Stimulated activated CD8-positive, alpha-beta memory T cell treated with anti-CD3 and anti-CD28 coated beads, Interleukin-4, amount 100 ng/mL, for 24 hours (primary cell): Measurements from ENCODE around the gene TPI1.
"Not testable (repeated sequence)": the region's sequence is repeated elsewhere in the genome, so short reads cannot be mapped to it uniquely, and the experiment has no call there.

Experiments
- DNase-seq: peaks from one replicate; pipeline ENCODE4 v3.0.0-alpha.2; 2020; ENCODE audit warnings: low read depth

TPI1 gene

DNA sequence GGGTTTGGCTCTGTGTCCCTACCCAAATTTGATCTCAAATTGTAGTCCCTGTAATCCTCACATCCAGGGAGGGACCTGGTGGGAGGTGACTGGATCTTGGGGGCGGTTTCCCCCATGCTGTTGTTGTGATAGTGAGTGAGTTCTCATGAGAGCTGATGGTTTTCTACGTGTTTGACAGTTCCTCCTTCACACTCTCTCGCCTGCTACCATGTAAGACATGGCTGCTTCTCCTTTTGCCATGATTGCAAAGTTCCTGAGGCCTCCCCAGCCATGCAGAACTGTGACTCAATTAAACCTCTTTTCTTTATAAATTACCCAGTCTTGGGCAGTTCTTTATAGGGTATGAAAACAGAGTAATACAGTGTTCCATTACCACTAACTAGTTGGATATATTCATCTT, 27.0 kb downstream of the TPI1 start:
- no peak for DNase-seq

DNA sequence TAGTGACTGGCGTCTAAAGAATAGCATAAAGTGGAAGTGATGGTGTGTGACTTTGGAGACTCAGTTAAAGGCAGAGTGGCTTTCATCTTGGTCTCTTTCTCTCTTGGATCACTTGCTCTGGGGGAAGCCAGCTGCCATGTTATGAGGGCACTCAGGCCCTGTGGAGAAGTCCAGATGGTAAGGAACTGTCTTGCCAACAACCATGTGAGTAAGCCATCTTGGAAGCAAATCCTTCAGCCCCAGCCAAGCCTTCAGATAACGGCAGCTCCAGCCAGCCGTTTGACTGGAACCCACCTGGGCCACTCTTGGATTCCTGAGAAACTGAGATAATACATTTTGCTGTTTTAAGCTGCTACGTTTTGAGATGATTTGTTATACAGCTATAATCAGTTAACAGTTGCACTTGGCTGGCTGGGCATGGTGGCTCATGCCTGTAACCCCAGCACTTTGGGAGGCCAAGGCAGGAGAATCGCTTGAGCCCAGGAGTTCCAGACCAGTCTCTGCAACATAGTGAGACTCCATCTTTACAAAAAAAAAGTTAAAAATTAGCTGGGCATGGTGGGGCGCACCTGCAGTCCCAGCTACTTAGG, 29.6 kb downstream of the TPI1 start:
- no peak for DNase-seq

DNA sequence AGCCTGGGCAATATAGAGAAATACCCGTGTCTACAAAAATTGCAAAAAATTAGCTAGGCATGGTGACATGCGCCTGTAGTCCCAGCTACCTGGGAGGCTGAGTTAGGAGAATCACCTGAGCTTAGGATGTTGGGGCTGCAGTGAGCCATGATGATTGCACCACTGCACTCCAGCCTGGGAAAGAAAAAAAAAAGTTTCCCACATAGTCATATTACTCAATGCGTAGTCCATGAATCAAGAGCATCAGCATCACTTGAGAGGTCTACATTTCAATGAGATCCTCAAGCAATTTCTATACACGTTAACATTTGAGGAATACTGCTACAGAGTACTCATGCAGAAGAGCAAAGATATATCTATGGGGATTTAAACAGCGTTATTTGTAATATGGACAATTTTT, 32.1 kb downstream of the TPI1 start:
- DNase-seq, result no peak

DNA sequence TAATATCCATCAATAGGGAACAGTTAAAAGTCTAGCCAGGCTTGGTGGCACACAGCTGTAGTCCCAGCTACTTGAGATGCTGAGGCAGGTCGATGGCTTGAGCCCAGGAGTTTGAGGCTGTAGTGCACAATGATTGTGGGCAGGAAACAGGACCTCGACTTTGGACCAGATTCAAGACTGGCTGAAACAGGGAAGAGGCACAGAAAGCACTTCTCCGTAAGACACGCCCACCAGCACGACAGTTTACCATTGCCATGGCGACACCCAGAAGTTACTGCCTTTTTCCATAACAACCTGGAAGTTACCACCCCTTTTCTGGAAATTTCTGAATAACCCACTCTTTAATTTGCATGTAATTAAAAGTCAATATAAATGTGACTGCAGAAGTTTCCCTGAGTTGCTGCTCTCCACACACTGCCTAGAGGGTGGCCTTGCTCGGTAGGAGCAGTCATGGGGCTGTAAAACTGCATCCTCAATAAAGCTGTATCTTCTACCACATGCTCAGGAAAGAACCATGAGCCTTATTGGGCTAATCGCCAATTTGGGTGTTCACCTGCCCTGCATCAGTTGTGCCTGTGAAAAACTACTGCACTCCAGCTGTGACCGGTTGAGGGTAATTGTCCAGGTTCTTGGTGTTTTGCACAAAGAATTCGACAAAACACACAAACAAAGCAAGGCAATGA, 32.6 kb downstream of the TPI1 start:
- DNase-seq, result no peak

DNA sequence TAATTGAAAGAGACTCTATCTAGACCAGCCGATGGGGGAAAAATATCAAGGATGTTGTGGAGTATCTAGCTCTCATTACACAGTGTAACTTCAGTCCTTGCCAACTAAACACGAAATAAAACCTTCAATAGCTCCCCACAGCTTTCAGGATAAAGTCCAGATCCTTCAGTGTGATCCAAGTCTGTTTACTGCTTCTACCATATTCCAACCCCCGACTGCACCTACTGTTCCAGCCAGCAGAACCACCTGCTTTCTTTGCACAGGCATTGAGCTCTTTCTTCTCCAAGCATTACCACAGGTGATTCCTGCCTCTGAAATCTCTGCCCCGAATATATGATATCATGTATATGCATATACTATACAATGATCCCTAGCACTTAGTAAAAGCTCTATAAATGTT, 35.1 kb downstream of the TPI1 start:
- no peak for DNase-seq

DNA sequence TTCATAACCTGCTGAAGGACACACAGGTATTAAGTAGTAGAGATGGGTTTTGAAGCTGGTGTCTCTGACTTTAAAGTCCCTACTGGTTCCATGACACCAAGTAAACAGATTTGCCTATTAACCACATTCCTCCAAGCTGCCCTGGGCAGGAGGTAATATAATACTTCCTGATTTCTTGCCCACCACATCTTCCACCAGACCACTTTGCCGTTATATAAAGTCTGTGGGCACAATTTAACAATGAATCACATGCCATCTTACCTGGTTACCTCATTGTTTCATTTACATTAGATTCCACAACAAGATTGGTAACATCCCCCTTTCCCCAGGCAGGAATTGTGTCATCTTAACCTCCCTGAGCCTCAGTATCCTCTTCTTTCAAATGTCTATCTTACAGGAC, 36.4 kb downstream of the TPI1 start:
- DNase-seq, result no peak

DNA sequence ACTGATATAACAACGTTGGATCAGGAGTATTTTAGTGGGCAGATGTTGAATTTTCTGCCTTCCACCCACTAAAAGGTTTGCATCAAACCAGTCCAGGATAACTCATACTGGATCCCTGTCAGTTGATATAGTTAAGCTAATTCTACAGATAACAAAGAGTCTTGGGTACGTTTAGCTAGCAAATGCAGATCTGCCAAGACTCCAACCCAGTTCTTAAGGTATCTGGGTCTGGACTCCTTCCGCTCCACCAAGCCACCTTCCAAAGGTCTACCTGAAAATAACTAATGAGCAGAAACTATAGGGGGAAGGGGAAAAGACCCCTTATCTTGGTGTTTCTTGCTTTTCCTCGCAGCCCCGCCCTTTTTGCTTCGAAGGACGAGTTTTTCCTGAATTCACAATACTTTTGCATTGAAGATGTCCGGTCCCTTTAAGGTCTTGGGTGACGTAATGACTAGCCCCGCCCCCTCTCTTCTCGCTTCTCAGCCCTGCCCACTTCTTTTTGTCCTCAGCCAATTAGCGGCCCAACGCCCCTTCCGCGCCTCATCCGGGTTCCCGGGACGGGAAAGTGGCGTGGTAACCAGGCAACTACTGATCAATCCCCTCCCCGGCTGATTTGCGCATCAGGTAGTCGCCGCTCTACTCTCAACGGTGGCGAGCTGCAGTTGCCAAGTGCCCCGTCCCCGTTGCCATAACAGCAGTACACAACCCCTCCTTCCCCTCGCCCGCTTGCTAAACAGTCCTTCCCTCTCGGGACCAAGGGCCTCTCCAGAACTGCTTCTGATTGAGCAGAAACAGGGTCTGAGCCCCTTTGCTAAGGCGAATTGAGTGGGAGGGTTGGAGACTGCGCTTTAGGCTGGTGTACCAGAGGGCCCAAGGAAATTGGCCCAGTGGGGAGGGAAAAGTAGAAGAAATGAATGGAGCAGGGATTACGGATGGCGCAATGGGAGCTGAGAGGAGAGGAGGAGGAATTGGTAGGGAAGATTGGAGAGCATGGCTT, 37.2 kb downstream of the TPI1 start, which contains the start of gene LRRC23:
Gene LRRC23 (plus strand): TSS at position 543 of the 997 bp plus-strand sequence. CDS start 812 bp downstream, outside the sequence.
- peak; percentile 94 for DNase-seq

DNA sequence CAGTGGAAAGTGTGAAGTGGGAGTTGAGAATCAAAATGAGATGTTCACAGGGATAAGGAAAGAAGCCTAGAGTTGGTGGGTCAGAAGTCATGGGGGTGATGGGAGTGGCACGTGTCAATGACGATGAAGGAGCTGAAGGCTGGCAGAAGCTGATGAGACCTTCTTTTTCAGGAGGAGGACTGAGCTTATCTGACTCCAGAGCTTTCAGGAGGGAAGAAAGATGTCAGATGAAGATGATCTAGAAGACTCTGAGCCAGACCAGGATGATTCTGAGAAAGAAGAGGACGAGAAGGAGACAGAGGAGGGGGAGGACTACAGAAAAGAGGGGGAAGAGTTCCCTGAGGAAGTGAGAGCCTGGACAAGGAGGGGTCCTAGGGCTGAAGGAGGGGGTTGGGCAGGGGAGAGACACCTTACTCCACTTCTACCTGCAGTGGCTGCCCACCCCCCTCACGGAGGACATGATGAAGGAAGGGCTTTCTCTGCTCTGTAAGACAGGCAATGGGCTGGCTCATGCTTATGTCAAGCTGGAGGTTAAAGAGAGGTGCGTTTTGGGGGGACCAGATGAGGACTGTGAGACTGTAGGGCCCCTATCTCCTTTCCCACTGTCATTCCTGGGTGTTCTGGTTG, 38.2 kb downstream of the TPI1 start:
- DNase-seq, result no peak

DNA sequence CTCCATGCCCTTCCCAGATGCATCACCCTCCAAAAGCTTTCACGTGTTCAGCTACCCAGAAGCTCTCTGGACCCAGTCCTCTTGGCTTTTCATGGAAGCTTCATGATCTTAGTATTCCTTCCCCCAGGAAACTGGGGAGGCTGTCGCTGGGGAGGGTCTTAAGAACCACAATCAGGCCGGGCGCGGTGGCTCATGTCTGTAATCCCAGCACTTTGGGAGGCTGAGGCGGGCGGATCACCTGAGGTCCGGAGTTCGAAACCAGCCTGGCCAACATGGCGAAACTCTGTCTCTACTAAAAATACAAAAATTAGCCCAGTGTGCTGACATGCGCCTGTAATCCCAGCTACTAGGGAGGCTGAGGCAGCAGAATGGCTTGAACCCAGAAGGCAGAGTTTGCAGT, 40.8 kb downstream of the TPI1 start:
- DNase-seq, result not testable (repeated sequence)

DNA sequence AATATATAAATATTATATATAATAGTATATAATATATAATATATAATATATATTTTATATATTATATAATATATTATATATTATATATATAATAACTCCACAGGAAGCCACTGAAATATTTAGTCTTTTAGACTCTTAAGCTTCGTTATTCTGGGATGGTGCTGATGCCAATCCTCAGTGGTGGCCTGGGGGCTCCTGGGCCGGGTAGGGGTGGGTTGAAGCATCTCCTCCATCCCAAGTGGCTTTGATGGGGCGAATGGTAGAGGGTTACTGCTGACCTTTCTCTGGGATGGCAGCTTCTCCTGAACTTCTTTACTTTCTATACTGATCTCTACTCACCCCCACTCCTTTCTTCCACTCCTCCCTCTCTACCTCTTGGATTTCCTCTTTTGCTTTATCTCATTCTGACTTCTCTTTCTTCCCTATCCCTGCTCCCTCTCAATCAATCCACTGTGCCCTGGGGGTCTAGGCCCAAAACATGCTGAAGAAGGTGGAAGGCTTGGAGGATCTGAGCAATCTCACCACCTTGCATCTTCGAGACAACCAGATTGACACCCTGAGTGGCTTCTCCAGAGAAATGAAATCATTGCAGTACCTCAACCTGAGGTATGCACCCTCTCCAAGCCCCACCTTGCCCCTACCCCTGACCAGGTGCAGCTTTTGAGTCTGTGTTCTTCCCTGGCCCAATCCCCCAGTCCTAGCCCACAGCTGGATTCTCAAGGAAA, 42.3 kb downstream of the TPI1 start:
- DNase-seq, result no peak

DNA sequence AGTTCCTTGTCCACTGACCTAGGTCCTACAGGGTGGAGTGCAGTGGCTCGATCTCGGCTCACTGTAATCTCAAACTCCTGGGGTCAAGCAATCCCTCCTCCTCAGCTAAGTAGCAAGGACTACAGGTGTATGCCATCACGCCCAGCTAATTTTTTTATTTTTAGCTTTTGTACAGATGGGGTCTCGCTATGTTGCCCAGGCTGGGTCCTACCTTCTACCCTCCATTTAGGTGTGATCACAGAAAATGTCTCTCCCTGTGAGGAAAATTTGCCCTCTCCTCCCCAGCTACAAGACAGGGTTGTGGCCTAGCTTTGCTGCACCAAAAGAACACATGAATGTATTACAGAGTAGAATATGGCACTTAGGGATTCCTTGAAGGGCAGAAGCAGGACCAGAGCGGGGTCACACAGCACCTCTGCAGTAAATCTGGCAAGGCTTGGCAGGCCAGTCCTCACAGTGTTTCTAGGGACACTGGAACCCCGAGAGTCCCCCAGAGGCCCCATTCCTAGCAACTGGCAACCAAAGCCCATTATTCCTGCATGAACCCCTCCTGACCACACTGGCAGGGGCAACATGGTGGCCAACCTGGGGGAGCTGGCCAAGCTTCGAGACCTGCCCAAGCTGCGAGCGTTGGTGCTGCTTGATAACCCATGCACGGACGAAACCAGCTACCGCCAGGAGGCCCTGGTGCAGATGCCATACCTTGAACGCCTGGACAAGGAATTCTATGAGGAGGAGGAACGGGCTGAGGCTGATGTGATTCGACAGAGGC, 45.0 kb downstream of the TPI1 start:
- no peak for DNase-seq

DNA sequence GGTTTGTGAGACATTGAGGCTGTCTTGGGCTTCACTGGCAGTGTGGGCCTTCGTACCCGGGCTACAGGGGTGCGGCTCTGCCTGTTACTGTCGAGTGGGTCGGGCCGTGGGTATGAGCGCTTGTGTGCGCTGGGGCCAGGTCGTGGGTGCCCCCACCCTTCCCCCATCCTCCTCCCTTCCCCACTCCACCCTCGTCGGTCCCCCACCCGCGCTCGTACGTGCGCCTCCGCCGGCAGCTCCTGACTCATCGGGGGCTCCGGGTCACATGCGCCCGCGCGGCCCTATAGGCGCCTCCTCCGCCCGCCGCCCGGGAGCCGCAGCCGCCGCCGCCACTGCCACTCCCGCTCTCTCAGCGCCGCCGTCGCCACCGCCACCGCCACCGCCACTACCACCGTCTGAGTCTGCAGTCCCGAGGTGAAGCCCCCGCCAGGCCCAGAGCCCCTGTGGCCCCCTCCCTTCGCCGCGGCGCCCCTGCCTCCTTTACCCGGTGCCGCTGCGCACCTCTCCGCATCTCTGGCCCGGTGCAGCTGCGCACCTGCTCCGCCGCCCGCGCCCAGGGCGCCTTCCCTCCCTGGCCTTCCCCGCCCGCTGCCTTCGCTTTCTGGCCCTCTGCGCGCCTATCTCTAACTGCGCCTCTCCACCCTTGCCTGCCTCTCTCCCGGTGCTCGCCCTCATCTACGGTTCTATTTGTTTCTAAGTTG, 47.1 kb downstream of the TPI1 start, which contains the start of gene ENO2:
Gene ENO2 (plus strand): TSS at position 335 of the 701 bp plus-strand sequence. CDS start 1,253 bp downstream, outside the sequence.
- DNase-seq, result peak; percentile 71

DNA sequence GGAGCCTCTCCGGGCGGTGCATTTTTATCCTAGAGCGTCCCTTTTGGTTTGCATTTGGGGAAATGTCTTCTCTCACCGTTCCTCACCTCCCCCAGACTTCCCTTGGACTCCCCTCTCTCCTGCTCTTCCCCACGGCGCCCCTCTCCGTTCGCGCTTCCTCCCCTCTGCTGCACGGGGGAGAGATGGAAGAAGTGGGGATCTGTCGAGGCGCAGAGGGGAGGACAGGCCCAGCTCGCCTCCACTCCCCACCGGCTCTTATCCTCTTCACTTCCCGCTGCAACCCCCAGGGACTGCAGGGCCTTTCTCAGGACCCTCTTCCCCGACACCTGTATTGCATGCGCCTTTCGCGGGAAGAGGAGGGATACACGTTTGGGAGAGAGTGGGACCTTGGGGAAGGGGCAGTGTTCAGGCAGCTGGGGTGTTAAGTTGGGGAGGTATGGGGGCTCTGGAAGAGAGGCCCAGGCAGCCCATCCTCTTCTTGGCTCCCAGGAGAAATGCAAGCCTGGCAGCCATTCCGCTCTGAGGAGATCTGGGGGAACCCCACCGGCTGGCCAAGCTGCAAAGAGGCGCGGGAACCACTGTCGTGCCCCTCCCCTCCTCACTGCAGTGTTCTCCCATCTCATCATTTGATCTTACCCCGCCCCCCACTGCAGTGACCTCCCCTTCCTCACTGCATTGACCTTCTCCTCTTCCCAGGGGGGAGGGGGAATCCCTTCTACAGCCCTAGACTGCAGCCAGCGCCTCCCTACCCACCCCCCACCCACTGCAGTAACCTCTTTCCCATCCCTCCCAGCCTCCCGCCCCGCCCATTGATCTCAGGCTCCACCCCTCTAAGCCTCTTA, 47.8 kb downstream of the TPI1 start:
- DNase-seq, result no peak

DNA sequence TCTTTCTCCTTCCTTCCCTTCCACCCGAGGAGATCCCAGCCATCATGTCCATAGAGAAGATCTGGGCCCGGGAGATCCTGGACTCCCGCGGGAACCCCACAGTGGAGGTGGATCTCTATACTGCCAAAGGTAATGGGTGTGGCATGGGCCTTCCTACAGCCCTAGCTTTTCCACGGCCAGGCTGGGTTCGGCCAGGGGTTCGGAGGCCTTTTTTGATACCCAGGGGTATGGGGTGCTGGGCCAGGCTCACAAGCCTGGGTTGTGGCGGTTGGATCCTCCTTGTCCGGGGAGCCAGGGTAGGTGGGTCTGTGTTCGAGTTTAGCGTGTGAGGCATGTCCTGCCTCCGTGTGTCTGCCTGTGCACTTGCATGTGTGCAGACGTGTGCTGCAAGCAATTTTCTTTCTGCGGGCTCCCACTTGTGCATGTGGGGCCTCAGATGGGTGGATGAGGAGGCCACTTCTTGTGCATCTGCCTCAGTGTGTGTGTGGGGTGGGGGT, 48.5 kb downstream of the TPI1 start:
- no peak for DNase-seq

DNA sequence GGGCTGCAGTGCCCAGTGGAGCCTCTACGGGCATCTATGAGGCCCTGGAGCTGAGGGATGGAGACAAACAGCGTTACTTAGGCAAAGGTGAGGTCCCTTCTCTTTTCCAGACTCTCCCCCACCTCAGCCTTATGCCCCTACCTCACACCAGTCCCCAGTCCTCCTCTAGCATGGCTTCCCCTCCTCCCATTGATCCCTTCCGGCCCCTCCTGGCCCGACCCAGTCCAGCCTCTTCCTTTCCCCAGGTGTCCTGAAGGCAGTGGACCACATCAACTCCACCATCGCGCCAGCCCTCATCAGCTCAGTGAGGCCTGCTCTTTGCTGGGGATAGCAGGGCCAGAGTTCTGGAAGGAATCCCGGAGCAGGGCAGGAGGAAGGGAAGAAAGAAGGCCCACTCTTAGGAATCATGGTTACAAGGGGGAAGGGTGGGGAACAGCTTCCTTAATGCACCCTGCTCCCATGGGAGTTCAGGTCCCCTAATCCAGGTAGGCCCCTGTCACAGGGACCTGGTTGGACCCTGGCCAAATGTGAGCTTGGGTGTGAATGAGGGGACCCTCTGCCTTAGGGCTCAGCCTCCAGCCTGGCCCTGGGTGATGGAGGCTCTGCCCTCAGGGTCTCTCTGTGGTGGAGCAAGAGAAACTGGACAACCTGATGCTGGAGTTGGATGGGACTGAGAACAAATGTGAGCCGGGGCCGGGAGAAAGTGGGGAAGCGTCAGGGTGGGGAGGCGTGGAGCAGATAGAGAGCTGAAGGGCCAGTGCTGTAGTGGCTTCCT, 49.3 kb downstream of the TPI1 start:
- no peak for DNase-seq

DNA sequence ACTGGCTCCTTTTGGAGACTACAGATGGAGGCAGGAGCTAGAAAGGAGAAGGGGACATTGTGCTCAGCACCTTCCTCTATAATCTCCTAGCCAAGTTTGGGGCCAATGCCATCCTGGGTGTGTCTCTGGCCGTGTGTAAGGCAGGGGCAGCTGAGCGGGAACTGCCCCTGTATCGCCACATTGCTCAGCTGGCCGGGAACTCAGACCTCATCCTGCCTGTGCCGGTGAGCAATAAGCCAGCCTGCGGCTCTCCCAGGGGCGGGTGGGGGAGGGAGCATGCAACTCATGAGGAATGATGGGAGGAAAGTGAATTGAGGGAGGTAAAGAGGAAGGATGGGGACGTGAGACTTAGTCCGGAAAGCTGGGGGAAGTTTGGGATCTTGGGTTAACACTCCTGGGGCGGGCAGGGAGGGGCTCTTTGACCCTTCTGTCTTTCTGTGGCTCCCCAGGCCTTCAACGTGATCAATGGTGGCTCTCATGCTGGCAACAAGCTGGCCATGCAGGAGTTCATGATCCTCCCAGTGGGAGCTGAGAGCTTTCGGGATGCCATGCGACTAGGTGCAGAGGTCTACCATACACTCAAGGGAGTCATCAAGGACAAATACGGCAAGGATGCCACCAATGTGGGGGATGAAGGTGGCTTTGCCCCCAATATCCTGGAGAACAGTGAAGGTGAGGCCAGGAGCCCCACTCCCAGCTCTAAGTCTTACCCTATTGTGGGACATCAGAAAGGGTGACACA, 50.3 kb downstream of the TPI1 start:
- no peak for DNase-seq

DNA sequence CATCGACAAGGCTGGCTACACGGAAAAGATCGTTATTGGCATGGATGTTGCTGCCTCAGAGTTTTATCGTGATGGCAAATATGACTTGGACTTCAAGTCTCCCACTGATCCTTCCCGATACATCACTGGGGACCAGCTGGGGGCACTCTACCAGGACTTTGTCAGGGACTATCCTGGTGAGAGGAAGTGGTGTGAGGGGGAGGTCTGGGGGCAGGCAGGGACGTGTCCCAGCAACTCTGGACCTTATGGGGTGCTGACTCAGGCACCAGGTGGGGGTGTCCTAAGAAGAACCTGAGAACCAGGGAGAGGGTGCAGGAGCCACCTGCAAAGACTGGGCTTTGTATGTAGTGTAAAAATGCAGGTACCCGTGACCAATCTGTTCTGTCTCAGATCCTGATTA, 52.3 kb downstream of the TPI1 start:
- DNase-seq, result no peak
